ENCODE measurements around the gene FUNDC2. TPM values are rescaled to one million over a fixed set of nuclear protein-coding genes. Genes with fewer than 3 reads are reported as not detected.
"Not testable (repeated sequence)": the region's sequence is repeated elsewhere in the genome, so short reads cannot be mapped to it uniquely, and the experiment has no call there.

Gene FUNDC2
- polyA plus RNA-seq, 1 donor (not counting 4 experiments of a cell fraction or from before 2014, with no cell fraction given) = 98.1 TPM

DNA sequence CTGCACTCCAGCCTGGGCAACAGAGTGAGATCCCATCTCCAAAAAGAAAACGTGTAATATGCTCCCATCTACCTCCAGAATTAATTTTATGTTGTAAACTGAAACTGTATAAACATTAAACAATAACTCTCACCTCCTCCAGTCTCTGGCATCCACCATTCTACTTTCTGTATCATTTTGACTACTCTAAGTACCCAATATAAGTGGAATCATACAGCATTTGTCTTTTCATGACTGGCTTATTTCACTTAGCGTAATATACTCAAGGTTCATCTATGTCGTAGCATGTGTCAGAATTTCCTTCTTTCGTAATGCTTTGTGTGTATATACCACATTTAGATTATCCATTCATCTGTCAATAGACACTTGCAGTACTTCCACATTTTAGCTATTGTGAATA lies 24.8 kb upstream of the FUNDC2 start:
- no peak for DNase-seq (ENCODE audit: low read depth, low spot score)
- Histone ChIP-seq H3K4me1 (ENCODE audit: control insufficient read depth, extremely low read depth, insufficient read depth, low read length) (no peaks in the 10 kb centered on the region), H3K79me2 (ENCODE audit: control insufficient read depth, insufficient read depth, low read length) (no peaks in the 10 kb centered on the region), H3K36me3 (ENCODE audit: control insufficient read depth in 2 of 2, extremely low read depth in 1 of 2, insufficient read depth in 2 of 2, low read length in 2 of 2) (no peaks in the 10 kb centered on the region), H3K9me1 (ENCODE audit: control insufficient read depth, extremely low read depth, insufficient read depth, low read length) (no peaks in the 10 kb centered on the region), H3K4me2 (ENCODE audit: control insufficient read depth, extremely low read depth, insufficient read depth, low read depth, low read length) (no peak overlapping the region), H3K9ac (ENCODE audit: control insufficient read depth, extremely low read depth, insufficient read depth, low read length) (no peak overlapping the region), H3K27me3 (ENCODE audit: control insufficient read depth, extremely low read depth, insufficient read depth, low read length) (no peaks in the 10 kb centered on the region), H4K20me1 (ENCODE audit: control insufficient read depth, extremely low read depth, insufficient read depth, low read length) (no peaks in the 10 kb centered on the region), H3K27ac (ENCODE audit: control insufficient read depth, insufficient read depth, low read length) (no peak overlapping the region), H3K9me3 (ENCODE audit: control insufficient read depth, low read depth, low read length) (no peaks in the 10 kb centered on the region), H3K4me3 (ENCODE audit: control insufficient read depth in 2 of 3, extremely low read depth in 1 of 3, insufficient read depth in 2 of 3, low read depth in 1 of 3, low read length in 3 of 3) (no peak overlapping the region), H2AFZ (ENCODE audit: control insufficient read depth, low read length) (no peak overlapping the region)
- dilution Hi-C loops (cut with MboI; ENCODE audit: extremely low pct_ligation_motif_present, low sequenced_read_pairs) = no loop called here
- TF ChIP-seq, protein P1, sequence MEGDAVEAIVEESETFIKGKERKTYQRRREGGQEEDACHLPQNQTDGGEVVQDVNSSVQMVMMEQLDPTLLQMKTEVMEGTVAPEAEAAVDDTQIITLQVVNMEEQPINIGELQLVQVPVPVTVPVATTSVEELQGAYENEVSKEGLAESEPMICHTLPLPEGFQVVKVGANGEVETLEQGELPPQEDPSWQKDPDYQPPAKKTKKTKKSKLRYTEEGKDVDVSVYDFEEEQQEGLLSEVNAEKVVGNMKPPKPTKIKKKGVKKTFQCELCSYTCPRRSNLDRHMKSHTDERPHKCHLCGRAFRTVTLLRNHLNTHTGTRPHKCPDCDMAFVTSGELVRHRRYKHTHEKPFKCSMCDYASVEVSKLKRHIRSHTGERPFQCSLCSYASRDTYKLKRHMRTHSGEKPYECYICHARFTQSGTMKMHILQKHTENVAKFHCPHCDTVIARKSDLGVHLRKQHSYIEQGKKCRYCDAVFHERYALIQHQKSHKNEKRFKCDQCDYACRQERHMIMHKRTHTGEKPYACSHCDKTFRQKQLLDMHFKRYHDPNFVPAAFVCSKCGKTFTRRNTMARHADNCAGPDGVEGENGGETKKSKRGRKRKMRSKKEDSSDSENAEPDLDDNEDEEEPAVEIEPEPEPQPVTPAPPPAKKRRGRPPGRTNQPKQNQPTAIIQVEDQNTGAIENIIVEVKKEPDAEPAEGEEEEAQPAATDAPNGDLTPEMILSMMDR (optimal IDR thresholded peaks at IDR 0.05 in 1 of 3, IDR thresholded peaks at IDR 0.05 in 1 of 3, conservative IDR thresholded peaks at IDR 0.05 in 1 of 3; ENCODE audit: extremely low read depth in 1 of 3, insufficient read depth in 2 of 3, low read length in 3 of 3) = no peak
- no peak for TF ChIP-seq EZH2 (IDR thresholded peaks at IDR 0.05; ENCODE audit: low read length)
- FAIRE-seq = no peak

DNA sequence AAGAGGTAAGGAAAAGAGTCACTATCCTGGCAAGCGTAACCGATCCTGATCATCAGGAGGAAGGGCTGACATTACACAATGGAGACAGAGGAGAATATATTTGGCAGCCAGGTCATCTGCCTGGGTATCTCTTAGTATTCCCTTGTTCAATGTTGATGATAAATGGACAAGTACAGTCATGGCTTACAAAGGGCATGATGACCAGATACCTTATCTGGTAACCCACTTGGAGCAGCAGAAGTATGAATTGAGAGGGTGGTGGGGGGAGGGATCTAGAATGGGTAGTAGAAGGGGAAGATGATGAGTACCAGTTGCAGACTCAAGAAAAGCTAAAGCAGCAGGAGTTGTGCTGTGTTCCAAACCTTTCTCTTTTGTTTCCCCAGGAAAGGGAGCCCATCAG lies 21.5 kb upstream of the FUNDC2 start:
- H3K27ac ChIP-seq (ENCODE audit: control insufficient read depth, insufficient read depth, low read length) = no peak overlapping the region
- H4K20me1 ChIP-seq (ENCODE audit: control insufficient read depth, extremely low read depth, insufficient read depth, low read length) = no peaks in the 10 kb centered on the region
- H3K4me3 ChIP-seq (ENCODE audit: control insufficient read depth in 2 of 3, extremely low read depth in 1 of 3, insufficient read depth in 2 of 3, low read depth in 1 of 3, low read length in 3 of 3) = no peak overlapping the region
- FAIRE-seq (no peak), DNase-seq (ENCODE audit: low read depth, low spot score) (no peak)
- no peak overlapping the region for H3K9ac ChIP-seq (ENCODE audit: control insufficient read depth, extremely low read depth, insufficient read depth, low read length)
- H3K27me3 ChIP-seq (ENCODE audit: control insufficient read depth, extremely low read depth, insufficient read depth, low read length) = no peaks in the 10 kb centered on the region
- no peaks in the 10 kb centered on the region for H3K79me2 ChIP-seq (ENCODE audit: control insufficient read depth, insufficient read depth, low read length)
- TF ChIP-seq, protein P1 (optimal IDR thresholded peaks at IDR 0.05 in 1 of 3, IDR thresholded peaks at IDR 0.05 in 1 of 3, conservative IDR thresholded peaks at IDR 0.05 in 1 of 3; ENCODE audit: extremely low read depth in 1 of 3, insufficient read depth in 2 of 3, low read length in 3 of 3) = no peak
- TF ChIP-seq EZH2 (IDR thresholded peaks at IDR 0.05; ENCODE audit: low read length) = no peak
- no peak overlapping the region for H2AFZ ChIP-seq (ENCODE audit: control insufficient read depth, low read length)
- H3K9me1 ChIP-seq (ENCODE audit: control insufficient read depth, extremely low read depth, insufficient read depth, low read length) = no peaks in the 10 kb centered on the region
- H3K4me2 ChIP-seq (ENCODE audit: control insufficient read depth, extremely low read depth, insufficient read depth, low read depth, low read length) = no peak overlapping the region
- H3K4me1 ChIP-seq (ENCODE audit: control insufficient read depth, extremely low read depth, insufficient read depth, low read length) = no peaks in the 10 kb centered on the region
- dilution Hi-C loops (cut with MboI; ENCODE audit: extremely low pct_ligation_motif_present, low sequenced_read_pairs) = no loop called here
- H3K36me3 ChIP-seq (ENCODE audit: control insufficient read depth in 2 of 2, extremely low read depth in 1 of 2, insufficient read depth in 2 of 2, low read length in 2 of 2) = no peaks in the 10 kb centered on the region
- no peaks in the 10 kb centered on the region for H3K9me3 ChIP-seq (ENCODE audit: control insufficient read depth, low read depth, low read length)

DNA sequence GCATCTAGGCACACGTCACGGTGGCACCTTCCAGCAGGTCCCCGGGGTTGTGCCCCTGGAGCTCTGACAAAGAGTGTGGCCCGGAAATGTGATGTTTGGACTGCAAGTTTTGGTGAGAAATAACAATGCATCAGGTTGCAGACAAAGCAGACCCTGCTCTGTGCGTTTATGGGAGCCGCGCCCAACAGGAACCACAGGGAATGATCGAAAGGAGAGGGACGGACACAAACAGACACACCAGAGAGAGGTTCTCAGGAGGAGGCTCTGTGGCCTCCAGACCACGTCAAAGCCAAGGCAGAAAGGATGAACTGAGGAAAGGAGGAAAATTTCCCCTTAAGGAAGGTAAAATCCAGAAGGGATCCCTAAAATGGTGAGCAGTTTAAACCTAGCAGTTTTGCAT lies 20.3 kb upstream of the FUNDC2 start:
- H3K27ac ChIP-seq (ENCODE audit: control insufficient read depth, insufficient read depth, low read length); H3K9me3 ChIP-seq (ENCODE audit: control insufficient read depth, low read depth, low read length); H3K4me3 ChIP-seq (ENCODE audit: control insufficient read depth in 2 of 3, extremely low read depth in 1 of 3, insufficient read depth in 2 of 3, low read depth in 1 of 3, low read length in 3 of 3); H3K9me1 ChIP-seq (ENCODE audit: control insufficient read depth, extremely low read depth, insufficient read depth, low read length); H3K9ac ChIP-seq (ENCODE audit: control insufficient read depth, extremely low read depth, insufficient read depth, low read length); FAIRE-seq; dilution Hi-C loops (cut with MboI; ENCODE audit: extremely low pct_ligation_motif_present, low sequenced_read_pairs); H3K4me2 ChIP-seq (ENCODE audit: control insufficient read depth, extremely low read depth, insufficient read depth, low read depth, low read length); DNase-seq (ENCODE audit: low read depth, low spot score); H3K4me1 ChIP-seq (ENCODE audit: control insufficient read depth, extremely low read depth, insufficient read depth, low read length); H4K20me1 ChIP-seq (ENCODE audit: control insufficient read depth, extremely low read depth, insufficient read depth, low read length); H3K79me2 ChIP-seq (ENCODE audit: control insufficient read depth, insufficient read depth, low read length); H3K27me3 ChIP-seq (ENCODE audit: control insufficient read depth, extremely low read depth, insufficient read depth, low read length); H3K36me3 ChIP-seq (ENCODE audit: control insufficient read depth in 2 of 2, extremely low read depth in 1 of 2, insufficient read depth in 2 of 2, low read length in 2 of 2); H2AFZ ChIP-seq (ENCODE audit: control insufficient read depth, low read length): not testable (repeated sequence)

DNA sequence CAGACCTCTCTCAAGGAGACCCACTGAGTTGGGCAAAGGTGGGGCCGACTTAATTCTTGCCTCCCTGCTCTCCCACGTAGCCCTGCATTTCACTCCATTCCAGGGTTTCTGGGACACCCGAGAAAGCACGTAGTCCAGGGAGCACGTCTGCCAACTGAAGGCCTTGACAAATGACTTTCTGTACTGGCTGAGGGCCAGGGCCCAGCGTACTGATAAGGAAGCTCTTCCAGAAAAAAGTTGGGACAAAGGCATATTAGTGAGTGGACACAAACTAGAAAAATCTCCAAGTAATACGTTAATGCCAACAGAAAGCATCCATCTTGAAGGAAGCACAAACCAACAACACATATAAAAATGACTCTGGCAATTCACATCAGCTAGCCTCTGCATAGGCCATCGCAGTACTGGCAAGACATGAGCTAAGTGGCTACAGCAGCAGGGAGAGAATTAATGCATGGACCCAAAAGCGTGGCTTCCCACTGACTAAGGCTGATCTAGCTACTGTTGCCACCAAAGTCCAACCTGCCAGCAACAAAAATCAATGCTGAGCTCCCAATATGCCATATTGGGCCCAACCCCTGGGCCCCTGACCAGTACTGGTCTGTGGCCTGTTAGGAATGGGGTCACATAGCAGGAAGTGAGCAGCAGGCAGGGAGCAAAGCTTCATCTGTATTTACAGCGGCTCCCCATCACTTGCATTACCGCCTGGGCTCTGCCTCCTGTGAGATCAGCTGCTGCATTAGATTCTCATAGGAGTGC lies 19.6 kb upstream of the FUNDC2 start:
- H3K4me3 ChIP-seq (ENCODE audit: control insufficient read depth in 2 of 3, extremely low read depth in 1 of 3, insufficient read depth in 2 of 3, low read depth in 1 of 3, low read length in 3 of 3) = not testable (repeated sequence)

More for the DNA sequence above, 19.6 kb upstream of the FUNDC2 start:
- FAIRE-seq; H3K79me2 ChIP-seq (ENCODE audit: control insufficient read depth, insufficient read depth, low read length); H3K27ac ChIP-seq (ENCODE audit: control insufficient read depth, insufficient read depth, low read length); H3K4me2 ChIP-seq (ENCODE audit: control insufficient read depth, extremely low read depth, insufficient read depth, low read depth, low read length); H3K36me3 ChIP-seq (ENCODE audit: control insufficient read depth in 2 of 2, extremely low read depth in 1 of 2, insufficient read depth in 2 of 2, low read length in 2 of 2); H4K20me1 ChIP-seq (ENCODE audit: control insufficient read depth, extremely low read depth, insufficient read depth, low read length); H2AFZ ChIP-seq (ENCODE audit: control insufficient read depth, low read length); H3K9ac ChIP-seq (ENCODE audit: control insufficient read depth, extremely low read depth, insufficient read depth, low read length); DNase-seq (ENCODE audit: low read depth, low spot score); dilution Hi-C loops (cut with MboI; ENCODE audit: extremely low pct_ligation_motif_present, low sequenced_read_pairs); H3K27me3 ChIP-seq (ENCODE audit: control insufficient read depth, extremely low read depth, insufficient read depth, low read length); H3K9me1 ChIP-seq (ENCODE audit: control insufficient read depth, extremely low read depth, insufficient read depth, low read length); H3K9me3 ChIP-seq (ENCODE audit: control insufficient read depth, low read depth, low read length); H3K4me1 ChIP-seq (ENCODE audit: control insufficient read depth, extremely low read depth, insufficient read depth, low read length): not testable (repeated sequence)

All from keratinocyte (primary cell).